IPS-15b (cell line): ENCODE measurements around the gene TMEM120B.
"Not testable (repeated sequence)": the region's sequence is repeated elsewhere in the genome, so short reads cannot be mapped to it uniquely, and the experiment has no call there.

Source experiments
- H3K27me3 ChIP-seq: one replicate; pipeline ENCODE4 v1.6.1; 2013; ENCODE audit warnings: low read length; ENCODE audit not compliant: control insufficient read depth, insufficient read depth
- H3K36me3 ChIP-seq: one replicate; pipeline ENCODE4 v1.6.1; 2013; ENCODE audit warnings: low read length; ENCODE audit not compliant: control insufficient read depth, insufficient read depth
- H3K4me1 ChIP-seq: one replicate; pipeline ENCODE4 v1.6.1; 2013; ENCODE audit warnings: mild to moderate bottlenecking, low read length; ENCODE audit not compliant: control insufficient read depth, insufficient read depth
- H3K4me3 ChIP-seq: one replicate; pipeline ENCODE4 v1.5.1; 2013; ENCODE audit warnings: low read depth, low read length
- H3K9ac ChIP-seq: one replicate; pipeline ENCODE4 v1.6.1; 2013; ENCODE audit warnings: low read depth, mild to moderate bottlenecking, low read length
- H3K9me3 ChIP-seq: one replicate; pipeline ENCODE4 v1.6.1; 2013; ENCODE audit warnings: mild to moderate bottlenecking, low read length; ENCODE audit not compliant: control insufficient read depth, insufficient read depth

Gene TMEM120B

DNA sequence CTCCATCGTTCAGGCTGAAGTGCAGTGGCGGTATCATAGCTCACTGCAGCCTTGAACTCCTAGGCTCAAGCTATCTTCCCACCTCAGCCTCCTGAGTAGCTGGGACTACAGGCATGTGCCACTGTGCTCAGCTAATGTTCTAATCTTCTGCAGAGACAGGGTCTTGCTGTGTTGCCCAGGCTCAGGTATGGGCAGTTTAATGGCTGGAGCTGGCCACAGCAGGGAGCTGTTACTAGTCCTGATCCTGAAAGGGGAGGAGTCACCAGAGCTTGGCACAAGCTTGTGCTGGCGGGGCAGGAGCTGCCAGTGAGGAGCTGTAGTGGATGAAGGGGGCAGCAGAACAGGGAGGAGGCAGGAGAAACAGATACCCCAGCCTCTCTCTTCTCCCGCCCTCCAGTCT, 10.6 kb downstream of the TMEM120B start:
- no peaks in the 10 kb centered on the region for H3K9me3 ChIP-seq
- H3K36me3 ChIP-seq, result peaks cover 3% of the 10 kb centered on the region
- H3K4me3 ChIP-seq, result no peak overlapping the region
- no peaks in the 10 kb centered on the region for H3K4me1 ChIP-seq
- H3K27me3 ChIP-seq, result no peaks in the 10 kb centered on the region
- H3K9ac ChIP-seq, result no peak overlapping the region

DNA sequence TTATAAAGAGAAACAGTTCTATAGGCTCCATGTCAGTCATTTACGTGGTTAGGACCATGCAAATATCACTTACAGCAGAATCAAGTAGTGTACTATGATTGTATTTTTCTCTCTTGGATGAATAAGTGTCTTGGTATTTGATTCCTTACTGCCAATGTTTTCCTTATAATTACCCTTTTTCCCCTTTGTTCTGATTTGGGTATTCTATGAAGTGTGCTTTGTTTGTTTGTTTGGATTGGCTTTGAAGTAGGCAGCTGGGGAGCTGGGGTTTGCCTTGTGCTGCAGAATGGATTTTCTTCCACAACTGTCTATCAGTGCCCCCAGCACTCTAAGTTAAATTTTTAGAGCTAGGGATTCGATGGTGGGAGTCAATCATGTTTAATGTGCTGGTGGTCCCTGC, 12.4 kb downstream of the TMEM120B start:
- peaks cover 6% of the 10 kb centered on the region for H3K4me1 ChIP-seq
- H3K9ac ChIP-seq, result no peak overlapping the region
- no peaks in the 10 kb centered on the region for H3K27me3 ChIP-seq
- H3K36me3 ChIP-seq, result peaks cover under 1% of the 10 kb centered on the region
- H3K9me3 ChIP-seq, result no peaks in the 10 kb centered on the region
- no peak overlapping the region for H3K4me3 ChIP-seq

DNA sequence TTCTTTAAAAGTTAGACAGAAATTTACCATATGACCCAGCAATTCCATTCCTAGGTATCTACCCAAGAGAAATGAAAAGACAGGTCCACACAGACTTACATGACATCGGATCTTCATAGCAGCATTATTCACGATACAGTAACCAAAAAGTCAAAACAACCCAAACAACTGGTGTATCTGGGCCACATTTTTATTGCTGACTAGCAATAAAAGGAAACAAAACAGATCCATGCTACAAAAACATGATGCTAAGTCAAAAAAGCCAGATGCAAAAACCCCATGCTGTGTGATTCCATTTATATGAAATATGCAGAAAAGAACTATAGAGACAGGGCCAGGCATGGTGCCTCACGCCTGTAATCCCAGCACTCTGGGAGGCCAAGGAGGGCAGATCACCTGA, 12.9 kb downstream of the TMEM120B start:
- H3K36me3 ChIP-seq, result no peaks in the 10 kb centered on the region
- no peak overlapping the region for H3K4me3 ChIP-seq
- no peaks in the 10 kb centered on the region for H3K9me3 ChIP-seq
- peaks cover 6% of the 10 kb centered on the region for H3K4me1 ChIP-seq
- no peaks in the 10 kb centered on the region for H3K27me3 ChIP-seq
- no peak overlapping the region for H3K9ac ChIP-seq

DNA sequence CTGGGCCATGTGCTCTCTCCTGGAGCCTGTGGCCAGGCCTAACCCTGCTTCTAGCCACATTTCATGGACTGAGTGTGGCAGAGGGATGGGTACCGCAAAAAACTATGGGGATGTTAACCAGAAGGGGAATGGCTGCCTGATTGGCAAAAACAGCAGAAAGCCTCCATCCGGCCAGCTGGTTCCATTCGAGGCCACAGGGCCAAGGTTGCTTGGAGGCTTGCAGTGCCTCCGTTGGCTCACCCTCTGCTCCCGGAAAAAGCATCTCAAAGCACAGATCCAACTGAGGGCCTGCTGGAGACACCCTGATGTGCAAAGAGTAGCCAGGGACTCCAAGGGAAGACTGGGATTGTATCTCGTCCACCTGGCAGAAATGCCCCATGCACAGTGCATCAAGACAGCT, 16.5 kb downstream of the TMEM120B start:
- no peaks in the 10 kb centered on the region for H3K27me3 ChIP-seq
- no peak overlapping the region for H3K9ac ChIP-seq
- H3K9me3 ChIP-seq, result no peaks in the 10 kb centered on the region
- no peak overlapping the region for H3K4me3 ChIP-seq
- H3K4me1 ChIP-seq, result peaks cover 6% of the 10 kb centered on the region
- H3K36me3 ChIP-seq, result no peaks in the 10 kb centered on the region

DNA sequence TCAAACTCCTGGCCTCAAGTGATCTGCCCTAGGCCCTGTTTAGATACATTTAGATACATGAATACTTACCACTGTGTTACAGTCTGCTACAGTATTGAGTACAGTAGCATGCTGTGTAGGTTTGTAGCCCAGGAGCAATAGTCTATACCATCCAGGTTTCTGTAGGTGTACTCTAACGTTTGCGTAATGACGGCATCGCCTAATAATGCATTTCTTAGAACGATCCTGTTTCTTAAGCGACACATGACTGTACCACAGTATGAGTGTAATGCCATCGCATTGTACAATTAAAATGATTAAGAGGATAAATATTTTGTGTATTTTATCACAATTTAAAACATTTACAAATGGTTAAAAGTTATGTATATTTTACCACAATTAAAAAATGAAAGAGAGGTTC, 18.9 kb downstream of the TMEM120B start:
- Histone ChIP-seq H3K4me3 (no peak overlapping the region), H3K27me3 (no peaks in the 10 kb centered on the region), H3K36me3 (no peaks in the 10 kb centered on the region), H3K9ac (no peak overlapping the region), H3K9me3 (no peaks in the 10 kb centered on the region), H3K4me1 (peaks cover 6% of the 10 kb centered on the region)

DNA sequence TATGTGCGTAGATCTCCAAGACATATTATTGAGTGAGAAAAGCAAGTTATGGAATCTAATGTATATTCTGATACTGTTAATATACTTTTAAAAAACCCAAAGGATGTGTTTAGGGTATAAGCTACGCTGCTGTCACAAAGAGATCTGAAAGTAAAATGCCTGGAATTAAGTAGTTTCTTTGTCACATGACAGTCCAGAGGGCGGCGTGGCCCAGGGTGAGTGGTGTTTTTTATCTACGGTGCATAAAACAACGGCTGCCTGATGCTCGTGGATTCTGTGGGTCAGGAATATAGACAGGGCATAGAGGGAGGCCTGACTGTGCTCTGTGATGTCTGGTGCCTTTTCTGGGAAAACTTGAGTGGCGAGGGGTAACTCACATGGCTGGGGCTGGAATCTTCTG, 21.3 kb downstream of the TMEM120B start:
- Histone ChIP-seq H3K4me3 (no peak overlapping the region), H3K36me3 (no peaks in the 10 kb centered on the region), H3K9ac (no peak overlapping the region), H3K9me3 (no peaks in the 10 kb centered on the region), H3K4me1 (peaks cover 2% of the 10 kb centered on the region), H3K27me3 (no peaks in the 10 kb centered on the region)

DNA sequence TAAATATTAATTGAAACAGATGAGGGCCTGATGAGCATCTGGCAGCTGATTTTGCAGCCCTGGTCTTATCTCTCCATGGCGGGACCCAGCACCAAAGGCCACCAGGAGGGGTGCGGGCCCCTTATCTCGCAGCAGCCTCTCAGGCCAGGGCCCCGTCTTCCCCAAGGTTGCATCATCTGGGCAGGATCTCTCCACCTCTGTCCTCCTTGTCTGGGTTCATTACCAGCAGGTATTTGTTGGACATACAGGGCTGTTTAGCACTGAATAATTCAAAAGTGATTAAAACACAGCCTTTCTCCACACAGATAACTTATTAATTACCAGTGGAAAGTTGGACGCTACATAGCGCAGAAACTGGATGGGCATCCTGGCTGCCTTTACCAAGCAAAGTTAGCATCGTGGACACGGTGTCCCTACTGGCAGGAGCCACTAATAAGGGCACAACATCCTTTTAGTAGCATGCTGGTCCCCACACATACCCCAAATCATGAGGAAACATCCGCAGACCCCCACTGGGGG, 25.8 kb downstream of the TMEM120B start:
- Histone ChIP-seq H3K9ac (no peak overlapping the region), H3K4me3 (no peak overlapping the region), H3K9me3 (no peaks in the 10 kb centered on the region), H3K36me3 (no peaks in the 10 kb centered on the region), H3K27me3 (no peaks in the 10 kb centered on the region), H3K4me1 (no peaks in the 10 kb centered on the region)

DNA sequence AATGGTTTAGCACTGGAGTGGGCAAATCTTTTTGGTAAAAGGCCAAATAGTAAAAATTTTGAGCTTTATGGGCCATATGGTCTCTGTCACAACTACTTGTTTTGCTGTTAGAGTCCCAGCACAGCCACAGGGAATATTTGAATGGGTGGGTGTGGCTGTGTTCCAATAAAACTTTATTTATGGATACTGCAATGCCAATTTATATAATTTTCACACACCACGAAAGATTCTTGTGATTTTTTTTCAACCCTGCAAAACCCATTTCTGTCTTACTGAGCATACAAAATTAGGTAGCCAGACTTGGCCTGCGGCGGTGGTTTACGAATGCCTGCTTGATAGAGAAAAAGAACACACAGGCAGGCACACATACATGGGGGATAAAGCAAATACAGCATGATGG, 28.3 kb downstream of the TMEM120B start:
- H3K36me3 ChIP-seq, result no peaks in the 10 kb centered on the region
- no peaks in the 10 kb centered on the region for H3K9me3 ChIP-seq
- H3K27me3 ChIP-seq, result no peaks in the 10 kb centered on the region
- no peak overlapping the region for H3K9ac ChIP-seq
- no peaks in the 10 kb centered on the region for H3K4me1 ChIP-seq
- H3K4me3 ChIP-seq, result no peak overlapping the region

DNA sequence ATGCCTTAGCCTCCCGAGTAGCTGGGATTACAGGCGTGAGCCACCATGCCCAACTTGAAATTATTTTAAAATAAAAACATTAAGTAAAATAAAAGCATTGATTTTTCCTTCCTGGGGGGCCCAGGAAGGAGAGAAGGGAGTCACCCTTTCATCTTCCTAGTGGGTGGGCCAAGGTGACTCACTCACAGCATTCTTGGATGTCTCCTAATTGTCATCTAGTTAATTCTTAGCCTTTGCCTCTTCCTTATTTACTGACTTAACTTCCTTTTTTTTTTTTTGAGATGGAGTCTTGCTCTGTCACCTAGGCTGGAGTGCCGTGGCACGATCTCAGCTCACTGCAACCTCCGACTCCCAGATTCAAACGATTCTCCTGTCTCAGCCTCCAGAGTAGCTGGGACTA, 29.2 kb downstream of the TMEM120B start:
- H3K36me3 ChIP-seq, result no peaks in the 10 kb centered on the region
- H3K27me3 ChIP-seq, result no peaks in the 10 kb centered on the region
- H3K4me1 ChIP-seq, result no peaks in the 10 kb centered on the region
- no peak overlapping the region for H3K9ac ChIP-seq
- H3K9me3 ChIP-seq, result no peaks in the 10 kb centered on the region
- H3K4me3 ChIP-seq, result no peak overlapping the region

DNA sequence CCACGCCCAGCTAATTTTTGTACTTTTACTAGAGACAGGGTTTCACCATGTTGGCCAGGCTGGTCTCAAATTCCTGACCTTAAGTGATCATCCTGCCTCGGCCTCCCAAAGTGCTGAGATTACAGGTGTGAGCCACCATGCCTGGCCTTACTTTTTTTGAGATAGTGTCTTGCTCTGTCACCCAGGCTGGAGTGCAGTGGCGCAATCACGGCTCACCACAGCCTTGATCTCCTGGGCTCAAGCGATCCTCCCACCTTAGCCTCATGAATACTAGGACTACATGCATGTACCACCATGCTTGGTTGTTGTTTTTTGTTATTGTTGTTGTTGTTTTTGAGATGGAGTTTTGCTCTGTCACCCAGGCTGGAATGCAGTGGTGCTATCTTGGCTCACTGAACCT, 33.0 kb downstream of the TMEM120B start:
- H3K36me3 ChIP-seq, H3K9ac ChIP-seq, H3K4me1 ChIP-seq, H3K9me3 ChIP-seq, H3K4me3 ChIP-seq, H3K27me3 ChIP-seq: not testable (repeated sequence)

DNA sequence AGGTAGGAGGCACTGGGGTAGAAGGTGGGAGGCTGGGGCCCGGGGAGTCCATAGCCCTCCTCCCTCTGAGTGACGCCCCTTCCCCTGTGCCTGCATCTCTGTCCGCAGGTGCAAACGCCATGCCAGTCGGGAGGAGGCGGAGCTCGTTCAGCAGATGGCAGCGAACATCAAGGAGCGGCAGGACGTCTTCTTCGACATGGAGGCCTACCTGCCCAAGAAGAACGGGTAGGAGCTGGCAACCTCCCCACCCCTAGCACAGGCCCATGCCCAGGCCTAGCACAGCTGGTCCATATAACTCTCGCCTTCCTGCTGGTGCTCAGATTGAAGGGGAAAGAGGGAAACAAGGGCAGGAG, 35.6 kb downstream of the TMEM120B start:
- Histone ChIP-seq H3K9ac (no peak overlapping the region), H3K36me3 (peaks cover 18% of the 10 kb centered on the region), H3K4me3 (no peak overlapping the region), H3K9me3 (no peaks in the 10 kb centered on the region), H3K4me1 (no peaks in the 10 kb centered on the region), H3K27me3 (no peaks in the 10 kb centered on the region)

DNA sequence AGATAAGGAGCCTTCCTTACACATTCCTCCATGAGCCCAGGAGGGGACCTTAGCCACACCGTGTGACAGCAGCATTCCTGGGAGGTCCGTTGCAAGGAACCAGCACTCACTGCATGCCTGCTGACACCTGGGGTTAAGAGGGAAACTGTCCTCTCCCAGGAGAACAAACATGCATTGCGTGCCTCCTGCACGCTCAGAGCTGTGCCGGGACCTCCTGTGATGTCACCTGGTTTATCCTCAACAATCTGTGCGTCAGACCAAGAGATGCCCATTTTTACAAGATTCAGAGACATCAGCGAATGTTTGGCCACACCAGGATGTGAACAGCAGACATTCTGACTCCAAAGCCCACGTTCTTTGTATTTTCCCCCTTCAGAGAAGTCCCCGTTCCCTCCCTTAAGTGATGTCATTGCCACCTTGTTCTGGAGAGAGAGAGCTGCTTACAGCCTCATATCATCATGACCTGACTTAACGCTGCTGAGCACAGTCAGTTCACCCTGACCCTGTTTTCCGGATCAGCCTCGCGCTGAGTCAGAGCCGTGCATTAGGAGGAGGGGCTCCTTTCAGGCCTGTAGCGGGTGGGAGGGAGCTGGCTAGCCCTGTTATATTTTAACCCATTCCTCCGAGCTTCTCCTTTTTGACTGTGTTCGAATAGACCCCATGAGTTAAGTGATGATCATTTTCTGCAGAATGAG, 36.2 kb downstream of the TMEM120B start:
- Histone ChIP-seq H3K9me3 (no peaks in the 10 kb centered on the region), H3K4me3 (no peak overlapping the region), H3K9ac (no peak overlapping the region), H3K36me3 (peaks cover 18% of the 10 kb centered on the region), H3K4me1 (no peaks in the 10 kb centered on the region), H3K27me3 (no peaks in the 10 kb centered on the region)
